ENCODE results near the gene OPCML.

OPCML gene

GRCh38 chr11:132691848-132692550, 840.3 kb downstream of the OPCML start:
- DNase-seq, result no peak

- no peak for DNase-seq
Measured at GRCh38 chr11:132686886-132687285, 845.4 kb downstream of the OPCML start.

GRCh38 chr11:132685174-132685611, 847.1 kb downstream of the OPCML start:
- DNase-seq, result no peak

GRCh38 chr11:132683602-132684001, 848.7 kb downstream of the OPCML start:
- DNase-seq, result no peak

GRCh38 chr11:132681971-132682370, 850.3 kb downstream of the OPCML start:
- no peak for DNase-seq

GRCh38 chr11:132680584-132680983, 851.7 kb downstream of the OPCML start:
- DNase-seq, result no peak

- DNase-seq, result no peak
Measured at GRCh38 chr11:132674151-132674550, 858.1 kb downstream of the OPCML start.

- DNase-seq, result no peak
Measured at GRCh38 chr11:132671851-132672370, 860.4 kb downstream of the OPCML start.

- DNase-seq, result no peak
Measured at GRCh38 chr11:132670921-132671675, 861.2 kb downstream of the OPCML start.

GRCh38 chr11:132669949-132670348, 862.4 kb downstream of the OPCML start:
- no peak for DNase-seq

GRCh38 chr11:132665205-132665604, 867.1 kb downstream of the OPCML start:
- no peak for DNase-seq

GRCh38 chr11:132658696-132659095, 873.6 kb downstream of the OPCML start:
- DNase-seq, result no peak

GRCh38 chr11:132658004-132658403, 874.3 kb downstream of the OPCML start:
- DNase-seq, result no peak

- DNase-seq, result no peak
Measured at GRCh38 chr11:132655187-132655855, 877.0 kb downstream of the OPCML start.

- DNase-seq, result no peak
Measured at GRCh38 chr11:132653237-132653636, 879.1 kb downstream of the OPCML start.

- DNase-seq, result no peak
Measured at GRCh38 chr11:132650969-132651720, 881.2 kb downstream of the OPCML start.

GRCh38 chr11:132649277-132649676, 883.0 kb downstream of the OPCML start:
- no peak for DNase-seq

GRCh38 chr11:132648851-132649250, 883.5 kb downstream of the OPCML start:
- DNase-seq, result no peak

GRCh38 chr11:132646890-132647289, 885.4 kb downstream of the OPCML start:
- no peak for DNase-seq

GRCh38 chr11:132644520-132645239, 887.6 kb downstream of the OPCML start:
- no peak for DNase-seq

- no peak for DNase-seq
Measured at GRCh38 chr11:132643239-132643638, 889.1 kb downstream of the OPCML start.

GRCh38 chr11:132640952-132641351, 891.3 kb downstream of the OPCML start:
- no peak for DNase-seq
